NCI-H1417 (cell line): ENCODE results near the gene CASZ1.

Experiments
- DNase-seq, 3 experiments: peaks; one replicate each; lab custom pipeline; 2025; lab: John Stamatoyannopoulos, UW

The CASZ1 gene

DNA sequence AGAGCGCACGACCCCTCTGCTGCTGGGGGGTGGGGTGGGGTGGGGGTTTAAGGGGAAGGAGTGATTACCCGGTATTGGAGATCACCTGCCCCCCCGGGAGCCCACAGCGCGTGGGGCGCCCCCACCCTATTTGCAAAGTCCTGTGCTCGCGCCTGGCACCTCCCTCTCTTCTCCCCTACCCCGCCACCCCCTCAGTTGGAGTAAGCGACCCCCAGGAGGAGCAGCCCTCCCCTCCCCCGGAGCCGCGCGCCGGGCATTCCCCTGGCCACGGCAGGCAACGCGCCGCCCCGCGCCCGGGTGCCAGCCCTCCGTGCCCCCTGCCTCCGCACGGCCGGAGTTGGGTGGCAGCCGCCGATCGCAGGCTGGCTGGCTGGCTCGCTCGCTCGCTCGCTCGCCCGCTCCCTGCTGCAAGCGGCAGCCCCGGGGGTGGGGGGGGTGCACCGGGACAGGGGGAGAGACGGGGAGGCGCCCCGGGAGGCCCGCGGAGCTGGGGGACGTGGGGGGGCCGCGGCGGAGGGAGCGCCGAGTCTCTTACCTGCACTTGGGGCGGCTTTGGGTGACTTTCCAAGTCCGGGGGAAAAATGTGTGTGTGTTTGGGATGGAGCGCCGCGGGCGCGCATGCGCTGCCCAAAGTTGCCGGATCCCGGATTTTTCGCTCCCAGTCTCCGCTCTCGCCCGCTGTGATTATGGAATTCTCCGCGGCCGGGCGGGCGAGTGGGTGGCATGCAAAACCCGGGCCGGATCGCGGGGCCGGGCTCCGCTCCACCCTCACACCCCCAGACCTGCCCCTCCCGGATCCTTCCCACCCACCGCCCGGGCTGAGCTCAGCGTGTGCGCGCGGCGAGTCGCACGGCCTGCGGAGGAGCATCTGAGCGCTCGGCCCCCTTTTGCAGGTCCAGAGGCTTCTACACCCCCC, at the start of gene CASZ1:
Gene CASZ1 (minus strand): TSS at position 618 of the 916 bp plus-strand sequence. CDS start 102,757 bp downstream, outside the sequence.
- peak; percentile 93 to 96 (median 94) for DNase-seq

- no peak for DNase-seq
Measured at GRCh38 chr1:10843697-10844096, 47.3 kb upstream of the CASZ1 start.

DNA sequence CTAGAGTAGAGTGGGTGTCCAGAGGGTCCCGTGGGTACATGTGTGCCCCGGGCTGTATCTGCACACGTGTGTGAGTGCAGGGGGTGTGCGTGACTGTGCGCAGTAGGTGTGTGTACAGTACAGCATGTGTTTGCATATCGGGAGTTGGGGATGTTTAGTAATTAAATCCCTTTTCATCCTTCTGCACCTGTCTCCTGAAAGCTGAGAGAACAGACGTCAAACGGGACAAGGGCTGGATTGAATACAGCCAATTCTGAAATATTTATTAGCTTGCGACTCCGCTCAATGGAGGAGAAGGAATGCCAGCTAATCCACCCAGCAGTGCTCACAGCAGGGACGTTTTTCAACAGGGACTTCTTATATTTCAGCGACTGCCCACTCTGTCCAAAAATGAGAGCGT, 44.7 kb upstream of the CASZ1 start:
- peak in 2 of 3 experiments; percentile 53 to 88 for DNase-seq

DNA sequence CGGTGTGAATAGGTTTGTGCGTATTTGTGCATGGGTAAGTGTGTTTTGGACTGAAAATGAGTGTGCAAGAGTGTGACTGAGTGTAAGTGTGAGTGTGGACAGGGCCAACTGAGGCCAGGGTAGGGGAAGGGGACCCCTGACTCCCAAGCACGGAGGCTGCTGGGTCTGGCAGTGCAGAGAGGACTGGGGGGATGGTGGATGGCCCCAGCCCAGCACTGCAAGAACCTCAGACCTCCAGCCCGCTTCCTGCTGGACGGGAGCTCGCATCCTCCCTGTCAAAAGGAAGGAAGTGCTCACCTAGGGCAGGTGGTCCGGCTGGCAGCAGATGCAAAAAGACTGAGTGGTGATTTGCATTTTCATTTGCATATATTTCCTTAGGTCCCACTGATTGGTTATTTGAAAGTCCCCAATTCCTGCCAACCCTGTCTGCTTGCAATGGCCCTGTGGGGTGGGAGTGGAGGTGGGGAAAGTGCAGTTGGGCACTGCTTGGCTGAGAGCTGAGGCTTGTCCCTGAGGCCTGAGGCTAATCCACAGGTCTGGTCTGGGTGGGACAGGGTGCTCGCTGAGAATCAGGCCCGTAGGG, 42.8 kb upstream of the CASZ1 start:
- DNase-seq: no peak

DNA sequence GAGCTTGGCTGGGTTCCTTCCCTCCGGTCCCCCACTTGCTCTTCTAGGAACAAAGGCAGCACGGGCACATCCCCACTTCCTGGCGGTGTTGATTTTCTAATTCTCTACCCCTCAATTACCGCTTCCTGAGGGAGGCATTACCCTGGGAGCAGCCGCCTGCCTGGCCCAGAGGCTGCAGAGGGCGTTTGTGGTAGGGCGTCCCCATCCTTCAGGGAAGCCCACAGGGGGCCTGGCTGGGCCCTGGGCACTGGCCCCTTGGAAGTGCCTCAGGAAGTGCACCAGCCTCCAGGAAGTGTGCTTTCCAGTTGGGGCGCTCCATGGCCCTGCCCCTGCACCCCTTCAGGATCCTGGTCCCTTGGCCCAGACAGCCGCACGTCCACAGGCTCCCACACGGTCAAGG, 42.1 kb upstream of the CASZ1 start:
- DNase-seq: peak in 2 of 3 experiments; percentile 64 to 81

DNA sequence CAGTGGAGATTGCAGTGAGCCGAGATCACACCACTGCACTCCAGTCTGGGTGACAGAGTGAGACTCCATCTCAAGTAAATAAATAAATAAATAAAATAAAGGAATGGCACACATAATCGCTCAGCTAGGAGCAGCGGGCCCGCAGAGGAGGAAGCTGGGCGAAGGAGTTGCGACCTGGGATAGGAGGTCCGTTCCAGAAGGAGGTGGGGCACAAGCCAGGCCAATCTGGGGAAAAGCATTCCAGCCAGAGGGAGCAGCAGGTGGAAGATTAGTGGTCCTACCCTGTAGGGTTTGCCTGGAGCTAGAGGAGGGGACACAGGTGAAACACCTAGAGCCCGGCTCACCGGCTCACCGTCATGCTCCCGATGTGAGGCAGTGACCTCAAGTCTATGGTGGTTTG, 40.3 kb upstream of the CASZ1 start:
- DNase-seq: no peak

DNA sequence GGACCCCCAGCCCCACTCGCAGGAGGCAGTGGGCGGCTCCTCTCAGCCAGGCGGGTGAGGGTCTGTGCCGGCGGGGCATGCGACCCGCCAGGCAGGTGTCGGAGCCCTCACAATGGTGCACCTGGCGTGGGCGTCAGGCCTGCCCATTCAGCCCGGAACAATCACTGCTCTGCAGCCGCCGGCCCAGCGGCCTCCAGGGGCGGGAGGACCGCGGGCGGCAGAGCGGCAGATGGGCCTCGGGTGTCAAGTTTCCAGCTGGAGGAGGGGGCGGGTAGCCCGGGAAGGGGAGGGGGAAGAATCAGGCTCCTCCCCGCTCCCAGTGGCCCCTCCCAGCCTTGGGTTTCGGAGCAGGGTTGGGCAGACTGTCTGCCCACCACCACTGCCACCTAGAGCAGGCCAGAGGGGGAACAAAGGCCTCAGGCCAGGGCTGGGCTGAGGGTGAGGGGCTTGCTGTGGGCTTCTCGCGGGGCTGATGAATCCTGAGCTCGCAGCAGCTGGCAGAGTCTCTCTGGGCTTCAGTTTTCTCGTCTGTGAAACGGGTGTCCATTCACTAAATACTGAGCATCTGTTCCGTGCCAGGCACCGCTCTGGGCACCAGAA, 39.5 kb upstream of the CASZ1 start:
- DNase-seq: peak; percentile 89 to 97 (median 96)

DNA sequence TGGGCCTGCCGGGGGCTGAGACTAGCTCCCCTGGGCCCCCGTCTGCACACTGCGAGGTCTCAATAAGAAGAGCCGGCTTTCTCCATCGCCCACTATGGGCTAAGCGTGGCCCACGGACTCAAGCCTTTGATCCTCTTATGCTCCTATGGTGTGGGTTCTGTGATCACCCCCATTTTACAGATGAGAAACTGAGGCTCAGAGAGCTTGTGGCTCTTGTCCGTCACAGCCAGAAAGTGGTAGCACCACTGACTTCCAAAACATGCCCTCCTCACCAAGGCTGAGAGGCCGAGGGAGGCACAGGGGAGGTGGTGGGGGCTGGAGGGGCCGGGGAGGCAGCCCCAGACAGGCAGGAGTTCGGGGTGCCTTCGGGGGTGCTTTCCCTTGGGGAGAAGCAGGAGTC, 39.0 kb upstream of the CASZ1 start:
- peak in 2 of 3 experiments; percentile 84 to 89 for DNase-seq

GRCh38 chr1:10834770-10835412, 38.4 kb upstream of the CASZ1 start:
- peak in 1 of 3 experiments; percentile 78 for DNase-seq

- peak in 1 of 3 experiments; percentile 34 for DNase-seq
Measured at GRCh38 chr1:10833630-10834557, 37.4 kb upstream of the CASZ1 start.

DNA sequence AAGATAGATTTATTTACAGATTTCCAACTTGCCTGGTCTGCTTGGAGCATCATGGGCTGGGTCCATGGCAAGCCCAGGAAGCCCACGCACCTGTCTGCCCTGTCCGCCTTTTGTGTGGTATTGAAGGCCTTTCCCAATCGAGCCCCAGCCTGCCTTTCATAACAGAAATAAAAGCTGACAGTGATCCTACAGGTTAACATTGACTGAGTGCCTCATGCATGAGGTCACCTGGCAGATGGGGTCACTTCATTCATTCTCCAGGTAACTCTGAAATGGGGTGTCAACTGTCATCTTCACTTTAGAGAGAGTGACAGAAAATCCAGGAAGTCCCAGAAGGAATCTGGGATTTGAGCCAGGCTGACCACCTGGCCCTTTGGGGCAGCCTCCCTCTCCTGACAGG, 36.3 kb upstream of the CASZ1 start:
- DNase-seq: peak in 1 of 3 experiments; percentile 24

- DNase-seq: no peak
Measured at GRCh38 chr1:10830961-10831668, 34.7 kb upstream of the CASZ1 start.

DNA sequence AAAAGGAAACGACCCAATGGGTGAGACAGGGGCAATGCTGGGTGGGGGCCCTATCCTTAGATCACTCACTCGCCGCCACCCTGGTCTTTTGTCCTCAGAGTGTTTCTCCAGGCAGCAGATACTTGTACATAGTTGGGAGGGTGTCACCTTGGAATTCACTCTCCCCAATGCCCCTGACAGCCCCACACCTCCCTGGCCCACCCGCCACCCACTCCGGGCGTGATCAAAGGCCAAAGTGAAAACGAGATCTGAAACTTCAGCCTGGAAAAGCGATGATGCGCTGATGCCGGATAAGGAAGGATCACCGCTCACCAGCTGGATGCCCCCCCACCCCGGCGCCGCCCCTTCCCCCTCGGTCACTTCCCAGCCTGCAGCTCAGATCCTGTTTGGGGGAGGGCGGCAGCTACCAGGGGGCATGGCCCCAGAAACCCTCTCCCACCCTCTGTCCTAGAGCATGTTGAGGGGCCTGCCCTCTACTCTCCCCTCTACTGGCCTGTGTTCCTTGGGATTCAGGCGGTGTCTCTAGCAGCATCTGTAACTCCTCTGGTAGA, 33.6 kb upstream of the CASZ1 start:
- DNase-seq: no peak

DNA sequence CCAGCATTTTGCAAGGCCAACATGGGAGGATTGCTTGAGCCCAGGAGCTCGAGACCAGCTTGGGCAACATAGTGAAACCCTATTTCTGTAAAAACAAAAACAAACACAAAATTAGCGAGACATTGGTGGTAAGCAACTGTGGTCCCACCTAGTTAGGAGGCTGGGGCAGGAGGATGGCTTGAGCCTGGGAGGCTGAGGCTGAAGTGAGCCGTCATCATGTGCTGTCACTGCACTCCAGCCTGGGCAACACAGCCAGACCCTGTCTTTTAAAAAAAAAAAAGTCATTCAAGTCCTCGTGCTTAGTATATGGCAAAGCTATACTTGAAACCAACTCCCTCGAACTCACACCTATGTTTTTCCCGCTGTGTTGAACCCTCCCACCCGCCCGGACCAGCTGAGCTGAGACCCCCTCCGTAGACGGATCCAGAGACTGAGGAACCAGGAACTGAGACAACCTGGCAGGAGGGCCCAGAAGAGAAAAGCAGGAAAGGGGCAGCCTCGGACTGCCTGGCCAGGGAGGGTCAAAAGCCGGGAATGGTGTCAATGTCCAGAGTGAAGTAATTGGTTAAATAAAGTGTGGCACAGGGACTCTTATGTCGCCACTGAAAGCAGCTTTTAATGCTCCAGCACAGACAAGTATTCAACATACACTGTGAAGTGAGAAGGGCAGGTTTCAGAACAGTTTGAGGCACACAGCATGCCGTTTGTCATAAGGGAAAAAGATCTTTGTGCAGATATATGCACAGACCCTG, 32.8 kb upstream of the CASZ1 start:
- DNase-seq: no peak

DNA sequence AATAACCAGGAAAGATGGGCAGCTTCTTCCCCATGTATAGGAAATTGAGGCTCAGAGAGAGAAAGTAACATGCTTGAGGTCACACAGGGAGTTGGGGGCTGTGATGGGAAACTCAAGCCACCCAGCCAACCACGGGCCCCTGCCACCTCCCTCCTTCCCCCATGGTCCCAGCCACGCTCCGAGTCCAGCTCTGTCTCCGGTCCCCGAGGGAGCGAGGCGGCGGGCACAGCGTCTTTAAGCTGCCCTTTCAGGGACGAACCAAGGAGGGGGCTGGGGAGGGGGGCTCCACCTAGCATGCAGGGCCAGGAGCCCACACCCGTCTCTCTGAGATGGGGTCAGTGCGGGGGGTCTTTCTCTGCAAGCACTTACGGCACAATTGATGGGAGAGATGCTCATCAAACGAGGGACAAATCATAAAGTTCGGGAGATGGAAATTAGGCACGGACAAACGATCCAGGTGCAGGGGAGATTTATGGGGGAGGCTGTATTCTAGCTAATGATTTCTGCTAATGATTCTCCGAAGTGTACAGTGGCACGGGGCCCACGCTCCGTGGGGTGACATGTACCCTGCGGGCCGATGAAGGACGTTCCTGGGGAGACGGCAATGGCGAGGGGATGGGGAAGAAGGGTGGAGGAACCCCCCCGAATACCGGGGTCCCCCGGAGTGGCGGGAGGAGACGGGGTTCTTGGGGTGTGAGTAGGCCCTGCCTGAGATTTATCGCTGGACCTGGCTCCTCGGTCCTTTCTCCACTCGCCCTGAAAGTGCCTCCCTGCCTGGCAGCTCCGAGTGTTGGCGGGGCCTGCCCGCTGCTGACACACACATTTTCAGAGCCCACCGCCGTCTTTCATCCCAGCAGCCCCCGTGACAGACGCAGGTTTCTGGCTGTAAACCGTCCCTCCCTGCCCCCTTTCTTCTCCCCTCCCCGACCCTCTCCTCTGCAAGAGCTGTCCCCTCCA, 31.2 kb upstream of the CASZ1 start:
- DNase-seq: peak in 1 of 3 experiments; percentile 32

DNA sequence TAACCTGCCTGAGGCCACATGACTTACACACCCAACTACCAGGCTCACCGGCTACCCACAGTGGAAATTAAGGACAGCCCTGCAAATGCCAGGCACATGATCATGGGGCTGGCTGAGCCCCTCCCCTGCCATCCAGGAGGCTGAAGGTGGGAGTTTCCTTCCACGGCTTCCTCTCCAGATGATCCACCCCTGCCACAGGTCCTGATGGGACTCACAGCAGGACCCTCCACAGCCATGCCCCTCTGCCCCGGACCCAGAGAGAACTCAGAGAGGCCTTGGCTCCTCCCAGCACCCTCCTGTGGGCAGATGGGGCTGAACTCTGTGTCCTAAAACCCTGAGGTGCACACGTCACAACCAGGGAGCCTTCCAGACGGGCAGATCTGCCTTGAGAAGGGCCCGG, 29.1 kb upstream of the CASZ1 start:
- no peak for DNase-seq

- no peak for DNase-seq
Measured at GRCh38 chr1:10824821-10825540, 28.5 kb upstream of the CASZ1 start.

DNA sequence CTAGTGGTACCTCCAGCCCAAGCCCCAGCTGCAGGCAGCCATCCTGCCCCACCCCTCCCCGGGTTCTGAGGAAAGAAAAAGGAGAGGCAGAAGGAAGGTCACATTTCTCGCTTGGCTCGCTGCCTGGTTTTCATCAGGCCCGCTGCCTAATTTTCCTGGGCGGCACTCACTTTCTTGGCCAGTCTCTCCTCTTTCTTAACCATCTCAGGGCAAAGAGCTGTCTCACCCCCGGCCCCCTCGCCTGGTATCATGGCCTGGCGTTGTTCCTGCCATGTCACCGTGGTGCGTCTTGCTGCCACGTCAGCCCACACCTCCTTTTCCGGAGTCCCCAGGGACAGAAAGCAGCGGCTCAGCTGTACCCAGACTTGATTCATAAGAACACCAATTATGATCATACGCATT, 26.6 kb upstream of the CASZ1 start:
- DNase-seq: no peak
